GM21515 (cell line): ENCODE measurements around the gene PIBF1.
A peak's percentile ranks its signal among the peaks of the same experiment; 100 is the strongest.
"Not testable (repeated sequence)": the region's sequence is repeated elsewhere in the genome, so short reads cannot be mapped to it uniquely, and the experiment has no call there.

ENCODE experiments used
- ATAC-seq: cut with Tn5 transposase; IDR thresholded peaks from one replicate; pipeline ENCODE4 v1.9.1; 2021; ENCODE audit not compliant: unreplicated experiment

The PIBF1 gene

GRCh38 chr13:72820156-72820897, 38.4 kb downstream of the PIBF1 start:
- ATAC-seq, result no peak

- ATAC-seq, result no peak
Measured at GRCh38 chr13:72820898-72821279, 39.0 kb downstream of the PIBF1 start.

- ATAC-seq, result no peak
Measured at GRCh38 chr13:72823081-72823480, 41.1 kb downstream of the PIBF1 start.

GRCh38 chr13:72823724-72824123, 41.8 kb downstream of the PIBF1 start:
- no peak for ATAC-seq

GRCh38 chr13:72834601-72835000, 52.7 kb downstream of the PIBF1 start:
- ATAC-seq, result no peak

GRCh38 chr13:72839831-72840426, 58.0 kb downstream of the PIBF1 start:
- peak; percentile 90 for ATAC-seq

DNA sequence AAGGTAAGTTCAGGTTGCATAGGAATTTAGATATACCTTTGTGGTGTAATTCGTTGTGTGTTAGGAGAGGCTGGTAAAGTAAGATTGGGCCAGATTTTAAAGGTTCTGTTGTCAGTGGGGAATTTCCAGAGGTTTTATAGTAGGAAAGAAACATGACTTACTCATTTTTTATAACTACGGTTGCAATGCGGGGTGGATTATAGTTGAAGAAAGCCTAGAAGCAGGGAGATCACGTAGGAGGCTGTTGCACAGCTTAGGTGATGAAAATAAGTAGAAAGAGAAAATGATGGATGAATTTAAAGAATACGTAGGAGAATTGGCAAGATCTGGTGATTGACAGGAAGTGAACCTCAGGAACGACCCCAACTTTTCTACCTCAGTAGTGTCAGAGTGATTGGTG, 61.1 kb downstream of the PIBF1 start:
- no peak for ATAC-seq

DNA sequence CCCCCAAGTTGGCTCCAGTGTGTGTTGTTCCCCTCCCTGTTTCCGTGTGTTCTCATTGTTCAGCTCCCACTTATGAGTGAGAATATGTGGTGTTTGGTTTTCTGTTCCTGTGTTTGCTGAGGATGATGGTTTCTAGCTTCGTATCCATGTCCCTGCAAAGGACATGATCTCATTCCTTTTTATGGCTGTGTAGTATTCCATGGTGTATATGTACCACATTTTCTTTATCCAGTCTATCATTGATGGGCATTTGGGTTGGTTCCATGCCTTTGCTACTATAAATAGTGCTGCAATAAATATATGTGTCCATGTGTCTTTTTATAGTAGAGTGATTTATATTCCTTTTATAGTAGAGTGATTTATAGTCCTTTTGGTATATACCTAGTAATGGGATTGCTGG, 63.2 kb downstream of the PIBF1 start:
- ATAC-seq, result not testable (repeated sequence)

- no peak for ATAC-seq
Measured at GRCh38 chr13:72849571-72849970, 67.6 kb downstream of the PIBF1 start.

GRCh38 chr13:72850959-72851677, 69.2 kb downstream of the PIBF1 start:
- no peak for ATAC-seq

DNA sequence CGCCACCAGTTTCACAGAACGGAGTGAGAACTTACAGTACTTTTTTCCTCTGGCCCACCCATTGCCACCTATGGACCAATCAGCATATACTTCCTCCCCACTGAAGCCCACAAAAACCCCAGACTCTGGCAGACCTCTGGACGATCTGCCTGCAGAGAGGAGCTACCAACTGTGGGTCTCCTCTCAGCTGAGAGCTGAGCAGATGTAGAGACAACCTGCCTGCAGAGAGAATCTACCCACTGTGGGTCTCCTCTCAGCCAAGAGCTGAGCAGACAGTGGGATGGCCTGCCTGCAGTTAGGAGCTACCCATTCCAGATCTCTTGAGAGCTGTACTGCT, 69.7 kb downstream of the PIBF1 start:
- no peak for ATAC-seq

GRCh38 chr13:72852207-72852606, 70.3 kb downstream of the PIBF1 start:
- no peak for ATAC-seq

DNA sequence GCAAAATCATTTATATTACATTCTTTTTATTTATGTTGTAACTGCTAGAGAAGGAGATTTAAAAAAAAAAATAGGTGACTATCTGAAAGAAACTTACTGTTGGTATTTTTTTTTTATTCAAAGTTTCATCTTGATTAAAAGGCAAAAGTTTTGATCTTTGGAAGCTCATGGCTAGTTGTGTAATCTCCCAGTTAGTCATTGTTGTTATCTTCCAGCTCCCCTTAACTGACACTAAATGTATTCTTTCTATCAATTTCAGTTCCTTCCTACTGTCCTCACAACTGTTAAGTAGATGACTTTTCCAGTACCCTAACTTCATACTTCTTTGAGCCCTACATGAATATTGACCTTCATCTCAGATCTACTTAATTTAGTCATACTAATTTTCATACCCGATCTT, 71.1 kb downstream of the PIBF1 start:
- ATAC-seq, result no peak

- peak; percentile 89 for ATAC-seq
Measured at GRCh38 chr13:72864142-72865011, 82.4 kb downstream of the PIBF1 start.

GRCh38 chr13:72868229-72868628, 86.3 kb downstream of the PIBF1 start:
- no peak for ATAC-seq

- no peak for ATAC-seq
Measured at GRCh38 chr13:72875233-72875632, 93.3 kb downstream of the PIBF1 start.

- ATAC-seq, result no peak
Measured at GRCh38 chr13:72884101-72884500, 102.2 kb downstream of the PIBF1 start.

DNA sequence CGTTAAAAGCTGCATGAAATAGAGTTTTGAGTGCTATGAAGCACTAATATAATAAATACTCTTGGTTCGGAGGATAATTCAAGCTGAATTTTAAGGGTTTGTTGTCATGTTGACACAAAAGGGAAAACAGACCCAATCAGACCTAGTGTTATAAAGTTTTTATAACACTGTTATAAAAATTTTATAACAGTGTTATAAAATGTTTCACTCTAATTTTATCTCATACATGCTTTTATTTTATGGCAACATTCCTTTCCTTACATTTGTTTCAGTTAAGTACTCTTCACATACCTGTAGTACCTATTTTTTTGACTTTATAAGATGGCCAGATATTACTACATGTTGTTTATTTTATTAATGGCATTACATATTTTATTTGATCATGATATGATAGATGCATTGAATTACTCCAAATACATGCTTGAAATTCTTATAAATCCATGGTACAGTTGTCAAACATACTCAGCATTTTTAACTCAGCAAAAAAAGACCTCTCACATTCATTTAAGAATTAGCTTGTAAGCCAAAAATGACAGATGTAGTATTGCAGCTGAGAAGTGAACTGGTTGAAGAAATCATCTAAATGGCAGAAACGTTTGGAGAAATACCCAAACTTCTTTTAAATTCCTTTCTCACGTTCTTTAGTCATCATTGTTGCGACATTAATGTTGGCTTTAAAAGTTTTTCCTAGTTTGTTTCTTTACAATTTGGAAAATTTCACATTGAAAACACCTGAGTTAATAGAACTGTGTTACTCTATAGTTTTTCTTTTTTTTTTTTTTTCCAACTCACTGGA, 104.5 kb downstream of the PIBF1 start:
- no peak for ATAC-seq

GRCh38 chr13:72889495-72889894, 107.6 kb downstream of the PIBF1 start:
- ATAC-seq, result no peak

DNA sequence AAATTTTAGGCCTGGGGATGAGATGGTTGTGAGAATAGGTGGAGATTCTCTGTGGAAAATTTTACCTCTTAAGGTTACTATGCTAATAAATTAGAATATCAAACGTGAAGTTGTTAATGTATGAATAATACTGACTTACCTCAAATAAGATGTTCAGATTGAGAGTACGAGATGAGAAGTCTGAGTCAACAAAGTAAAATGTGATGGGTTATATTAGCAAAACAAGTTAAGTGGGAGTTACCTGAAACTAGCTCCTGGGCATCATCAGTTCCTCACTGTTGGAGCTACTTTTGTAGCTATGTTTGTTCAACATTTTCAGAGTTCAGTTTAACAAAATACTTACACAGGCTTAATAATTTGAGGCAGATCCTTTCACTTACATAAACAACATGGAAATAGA, 108.6 kb downstream of the PIBF1 start:
- ATAC-seq, result no peak

- ATAC-seq, result no peak
Measured at GRCh38 chr13:72891423-72891822, 109.5 kb downstream of the PIBF1 start.
